Ishikawa (cell line): ENCODE results near the gene CDC45.

Experiments used
- CEBPB ChIP-seq: IDR thresholded peaks from 2 replicates; pipeline ENCODE4 v1.6.1; 2012
- EP300 ChIP-seq: IDR thresholded peaks from 2 replicates; pipeline ENCODE4 v1.6.1; 2012; ENCODE audit warnings: borderline replicate concordance
- NFIC ChIP-seq: IDR thresholded peaks from 2 replicates; pipeline ENCODE4 v1.6.1; 2012
- RAD21 ChIP-seq: IDR thresholded peaks from 2 replicates; pipeline ENCODE4 v1.6.1; 2012; ENCODE audit warnings: low read depth
- YY1 ChIP-seq: IDR thresholded peaks from 2 replicates; pipeline ENCODE4 v1.6.1; 2012; ENCODE audit warnings: low read depth
- TF ChIP-seq, protein P1 (sequence below): IDR thresholded peaks from 2 replicates; pipeline ENCODE4 v1.6.1; 2012
- TF ChIP-seq, protein P2 (sequence below): IDR thresholded peaks from 2 replicates; pipeline ENCODE4 v1.6.1; 2012; ENCODE audit warnings: low read depth, mild to moderate bottlenecking

DNA sequence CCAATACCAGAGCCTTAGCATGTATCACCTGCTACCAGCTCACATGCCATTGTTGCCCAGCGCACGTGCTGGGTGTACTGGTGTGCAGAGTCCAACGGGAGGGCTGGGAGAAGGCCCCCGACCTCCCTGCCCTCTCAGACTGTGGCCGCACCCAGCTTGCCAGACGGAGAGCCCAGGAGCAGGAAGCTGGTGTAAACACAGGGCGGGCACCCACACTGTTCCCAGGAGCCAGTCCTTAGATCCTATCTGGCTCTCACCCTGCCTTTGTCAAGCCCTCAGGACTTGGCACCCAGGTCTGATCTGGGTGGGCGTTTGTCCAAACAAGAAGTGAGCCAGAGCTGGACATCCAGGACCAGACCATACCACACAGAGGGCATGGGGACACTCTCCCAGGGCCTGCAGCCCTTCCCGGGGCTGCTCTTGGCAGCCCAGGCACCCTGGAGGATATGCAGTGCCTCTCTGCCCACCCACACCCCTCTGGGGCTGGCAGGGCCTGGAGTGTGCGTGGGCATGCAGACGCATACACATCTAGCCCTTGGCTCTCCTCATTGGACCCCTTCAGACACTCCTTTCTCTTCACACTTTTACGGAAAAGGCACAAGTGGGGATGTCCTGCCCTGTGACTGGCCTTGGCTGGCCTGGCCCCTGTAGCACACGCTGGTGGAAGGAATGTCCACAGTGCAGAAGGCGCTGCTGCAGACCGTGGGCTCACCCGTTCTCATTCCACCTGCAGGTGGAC is 64.4 kb downstream of the CDC45 start:
- TF ChIP-seq YY1 = no peak
- no peak for TF ChIP-seq CEBPB
- no peak for TF ChIP-seq EP300
- TF ChIP-seq RAD21 = no peak
- TF ChIP-seq, protein P1, sequence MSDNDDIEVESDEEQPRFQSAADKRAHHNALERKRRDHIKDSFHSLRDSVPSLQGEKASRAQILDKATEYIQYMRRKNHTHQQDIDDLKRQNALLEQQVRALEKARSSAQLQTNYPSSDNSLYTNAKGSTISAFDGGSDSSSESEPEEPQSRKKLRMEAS = no peak
- TF ChIP-seq, protein P2, sequence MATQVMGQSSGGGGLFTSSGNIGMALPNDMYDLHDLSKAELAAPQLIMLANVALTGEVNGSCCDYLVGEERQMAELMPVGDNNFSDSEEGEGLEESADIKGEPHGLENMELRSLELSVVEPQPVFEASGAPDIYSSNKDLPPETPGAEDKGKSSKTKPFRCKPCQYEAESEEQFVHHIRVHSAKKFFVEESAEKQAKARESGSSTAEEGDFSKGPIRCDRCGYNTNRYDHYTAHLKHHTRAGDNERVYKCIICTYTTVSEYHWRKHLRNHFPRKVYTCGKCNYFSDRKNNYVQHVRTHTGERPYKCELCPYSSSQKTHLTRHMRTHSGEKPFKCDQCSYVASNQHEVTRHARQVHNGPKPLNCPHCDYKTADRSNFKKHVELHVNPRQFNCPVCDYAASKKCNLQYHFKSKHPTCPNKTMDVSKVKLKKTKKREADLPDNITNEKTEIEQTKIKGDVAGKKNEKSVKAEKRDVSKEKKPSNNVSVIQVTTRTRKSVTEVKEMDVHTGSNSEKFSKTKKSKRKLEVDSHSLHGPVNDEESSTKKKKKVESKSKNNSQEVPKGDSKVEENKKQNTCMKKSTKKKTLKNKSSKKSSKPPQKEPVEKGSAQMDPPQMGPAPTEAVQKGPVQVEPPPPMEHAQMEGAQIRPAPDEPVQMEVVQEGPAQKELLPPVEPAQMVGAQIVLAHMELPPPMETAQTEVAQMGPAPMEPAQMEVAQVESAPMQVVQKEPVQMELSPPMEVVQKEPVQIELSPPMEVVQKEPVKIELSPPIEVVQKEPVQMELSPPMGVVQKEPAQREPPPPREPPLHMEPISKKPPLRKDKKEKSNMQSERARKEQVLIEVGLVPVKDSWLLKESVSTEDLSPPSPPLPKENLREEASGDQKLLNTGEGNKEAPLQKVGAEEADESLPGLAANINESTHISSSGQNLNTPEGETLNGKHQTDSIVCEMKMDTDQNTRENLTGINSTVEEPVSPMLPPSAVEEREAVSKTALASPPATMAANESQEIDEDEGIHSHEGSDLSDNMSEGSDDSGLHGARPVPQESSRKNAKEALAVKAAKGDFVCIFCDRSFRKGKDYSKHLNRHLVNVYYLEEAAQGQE = no peak
- no peak for TF ChIP-seq NFIC
